Duodenal mucosa (tissue), 2 donors: ENCODE measurements around the gene CACNA2D1.

Experiments used
- H3K27ac ChIP-seq: one replicate; pipeline ENCODE4 v1.7.0; 2013; ENCODE audit warnings: low read depth, low read length
- H3K27me3 ChIP-seq, 2 donors: one replicate each; pipeline ENCODE4 v1.7.0; 2013; ENCODE audit warnings: low read length in 2 of 2, control low read depth in 1 of 2; ENCODE audit not compliant: insufficient read depth in 2 of 2, control insufficient read depth in 1 of 2
- H3K36me3 ChIP-seq, 2 donors: one replicate each; pipeline ENCODE4 v1.7.0; 2013; ENCODE audit warnings: low read length in 2 of 2, control low read depth in 1 of 2; ENCODE audit not compliant: insufficient read depth in 2 of 2, control insufficient read depth in 1 of 2
- H3K4me1 ChIP-seq, 2 donors: one replicate each; pipeline ENCODE4 v1.7.0; 2013; ENCODE audit warnings: low read length in 2 of 2, control low read depth in 1 of 2; ENCODE audit not compliant: insufficient read depth in 2 of 2, control insufficient read depth in 1 of 2
- H3K4me3 ChIP-seq, 2 donors: one replicate each; pipeline ENCODE4 v1.7.0; 2013; ENCODE audit warnings: low read length in 2 of 2, low read depth in 1 of 2
- H3K9ac ChIP-seq, 2 donors: one replicate each; pipeline ENCODE4 v1.7.0; 2013; ENCODE audit warnings: low read length in 2 of 2, low read depth in 1 of 2
- H3K9me3 ChIP-seq, 2 donors: one replicate each; pipeline ENCODE4 v1.7.0; 2013; ENCODE audit warnings: low read length in 2 of 2, control low read depth in 1 of 2; ENCODE audit not compliant: control insufficient read depth in 1 of 2

CACNA2D1 gene

GRCh38 chr7:81902536-81902935, 541.0 kb downstream of the CACNA2D1 start:
- H3K4me1 ChIP-seq: no peaks in the 10 kb centered on the region
- no peak overlapping the region for H3K9ac ChIP-seq

More at GRCh38 chr7:81902536-81902935, 541.0 kb downstream of the CACNA2D1 start:
- Histone ChIP-seq H3K27me3 (no peaks in the 10 kb centered on the region), H3K36me3 (no peaks in the 10 kb centered on the region), H3K9me3 (no peaks in the 10 kb centered on the region), H3K27ac (no peak overlapping the region), H3K4me3 (no peak overlapping the region)
